A172 (cell line): ENCODE results near the gene TCP10L. TPM values are rescaled to one million over a fixed set of nuclear protein-coding genes. Genes with fewer than 3 reads are reported as not detected.
"Not testable (repeated sequence)": the region's sequence is repeated elsewhere in the genome, so short reads cannot be mapped to it uniquely, and the experiment has no call there.

Experiments
- DNase-seq: peaks from one replicate; pipeline ENCODE4 v3.0.0-alpha.2; 2015; ENCODE audit warnings: low spot score
- total RNA-seq: library from RNA; depleted of rRNA; stranded (reverse); fragments of >200 nt; shearing (Covaris generic); gene quantifications from 2 replicates; pipeline ENCODE4 v1.2.3, GENCODE V29; 2014

TCP10L gene
- total RNA-seq, 1 experiment from 2014 or later: not detected

- no peak for DNase-seq
These were observed 30.3 kb downstream of the TCP10L start for GRCh38 chr21:32554832-32555638.

GRCh38 chr21:32549886-32550285 is 35.4 kb downstream of the TCP10L start:
- no peak for DNase-seq

- DNase-seq: no peak
These were observed 35.9 kb downstream of the TCP10L start for GRCh38 chr21:32549440-32549839.

GRCh38 chr21:32548978-32549377 is 36.3 kb downstream of the TCP10L start:
- no peak for DNase-seq

GRCh38 chr21:32547018-32547417 is 38.3 kb downstream of the TCP10L start:
- DNase-seq: no peak

- DNase-seq: no peak
These were observed 39.3 kb downstream of the TCP10L start for GRCh38 chr21:32545948-32546441.

DNA sequence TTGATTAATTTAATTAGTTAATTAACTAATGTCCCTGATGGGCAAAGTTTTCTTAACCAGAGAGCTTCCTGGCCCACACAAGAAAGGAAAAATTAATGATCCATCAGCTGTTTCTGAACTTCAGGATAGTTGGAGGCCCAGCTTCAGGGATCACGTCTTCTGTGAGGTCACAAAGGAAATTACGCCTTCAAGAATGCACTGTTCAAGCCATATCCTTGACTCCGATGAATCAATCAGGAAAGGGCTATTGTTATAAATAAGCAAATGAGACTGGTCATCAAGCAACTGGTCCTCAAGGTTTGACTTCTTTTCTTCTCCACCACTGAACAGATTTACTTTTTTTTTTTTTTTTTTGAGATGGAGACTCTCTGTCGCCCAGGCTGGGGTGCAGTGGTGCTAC is 40.6 kb downstream of the TCP10L start:
- DNase-seq: no peak

DNA sequence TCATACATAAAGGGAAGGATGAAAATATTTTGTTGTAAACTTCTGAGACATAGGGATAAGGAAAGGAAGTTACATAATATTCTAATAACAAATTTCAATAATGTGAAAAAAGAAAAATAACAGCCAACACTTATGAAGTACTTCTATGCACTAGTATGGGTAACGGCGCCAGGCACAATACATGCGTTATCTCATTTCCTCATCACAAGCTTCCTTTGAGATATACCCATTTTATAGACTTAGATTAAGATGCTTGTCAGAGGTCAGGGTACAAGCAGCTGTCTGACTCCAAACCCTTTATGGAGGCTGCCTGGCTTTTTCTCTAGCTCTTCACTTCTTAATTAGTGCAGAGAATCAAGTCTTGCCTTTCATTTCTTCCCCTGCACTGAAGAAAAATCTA is 41.3 kb downstream of the TCP10L start:
- DNase-seq: no peak

DNA sequence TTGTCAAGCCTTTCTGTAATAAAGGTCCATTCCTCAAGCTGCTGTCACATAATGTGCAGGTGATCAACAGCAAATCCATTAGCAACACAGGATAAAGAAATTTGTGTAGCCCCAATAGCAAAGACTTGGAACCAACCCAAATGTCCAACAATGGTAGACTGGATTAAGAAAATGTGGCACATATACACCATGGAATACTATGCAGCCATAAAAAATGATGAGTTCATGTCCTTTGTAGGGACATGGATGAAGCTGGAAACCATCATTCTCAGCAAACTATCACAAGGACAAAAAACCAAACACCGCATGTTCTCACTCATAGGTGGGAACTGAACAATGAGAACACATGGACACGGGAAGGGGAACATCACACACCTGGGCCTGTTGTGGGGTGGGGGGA is 42.3 kb downstream of the TCP10L start:
- DNase-seq: not testable (repeated sequence)

DNA sequence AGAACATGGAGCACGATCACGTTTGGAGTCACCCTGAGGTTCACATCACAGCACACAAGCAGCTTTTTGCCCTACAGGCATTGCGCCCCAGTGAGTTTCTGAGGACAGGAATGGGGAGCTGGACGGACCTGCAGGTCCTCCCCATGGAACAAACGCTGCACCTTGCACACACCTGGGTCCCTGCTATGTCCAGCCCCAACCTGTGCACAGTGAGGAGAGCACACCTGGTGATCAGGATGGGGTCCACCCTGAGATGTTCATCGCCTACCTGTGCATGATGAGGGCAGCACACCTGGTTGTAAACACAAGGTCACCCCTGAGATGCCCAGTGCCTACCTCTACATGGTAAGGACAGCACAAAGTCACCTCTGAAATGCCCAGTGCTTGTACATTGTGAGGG is 45.9 kb downstream of the TCP10L start:
- DNase-seq: no peak

GRCh38 chr21:32538147-32538792 is 47.1 kb downstream of the TCP10L start:
- DNase-seq: no peak

DNA sequence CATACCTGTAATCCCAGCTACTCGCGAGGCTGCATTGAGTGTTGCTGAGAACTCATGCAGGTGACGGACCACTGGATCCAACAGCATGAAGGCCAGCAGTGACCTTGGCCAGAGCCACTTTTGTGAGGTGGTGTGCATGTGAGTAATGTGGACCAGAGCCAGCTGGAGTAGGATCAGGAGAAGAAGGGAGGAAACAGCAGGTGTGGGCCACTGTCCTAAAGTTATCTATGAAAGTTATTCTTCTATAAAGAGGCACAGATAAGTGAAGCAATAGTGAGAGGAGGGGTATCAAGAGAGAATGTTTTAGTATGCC is 47.8 kb downstream of the TCP10L start:
- DNase-seq: no peak

DNA sequence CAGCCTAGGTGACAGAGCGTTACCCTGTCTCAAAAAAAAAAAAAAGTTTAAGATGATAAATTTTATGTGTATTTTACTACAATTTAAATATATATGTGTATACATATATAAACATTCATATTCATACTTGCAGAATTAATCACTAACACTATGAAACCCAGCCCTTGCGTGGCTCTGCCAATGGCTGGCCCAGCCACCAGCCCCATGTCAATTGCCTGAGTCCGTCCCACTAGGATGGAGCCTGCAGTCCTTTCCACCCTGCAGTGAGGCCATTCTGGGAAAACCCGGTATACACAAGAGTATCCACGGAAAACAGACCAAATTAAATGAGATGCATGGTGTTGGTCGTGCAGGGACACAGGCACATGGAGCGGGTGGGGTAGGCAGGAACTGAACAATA is 49.7 kb downstream of the TCP10L start:
- no peak for DNase-seq

DNA sequence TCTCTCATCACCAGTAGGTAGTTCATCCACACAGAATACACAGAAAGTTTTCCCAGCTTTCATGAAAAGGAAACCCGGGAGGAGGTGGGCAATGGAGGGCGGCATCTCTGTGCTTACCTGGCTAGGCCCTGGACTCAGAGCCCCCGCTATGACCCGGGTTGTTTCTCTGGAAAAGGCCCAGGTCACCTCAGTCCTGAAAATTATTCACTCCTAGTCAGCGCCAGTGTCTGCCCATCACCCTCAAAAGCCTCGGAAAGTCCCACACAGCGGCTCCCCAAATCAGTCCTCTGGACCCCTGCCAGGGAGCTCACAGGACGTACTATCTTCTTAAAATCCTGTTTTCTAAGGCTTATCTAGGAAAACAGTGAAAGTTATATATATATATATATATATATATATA is 51.2 kb downstream of the TCP10L start:
- DNase-seq: no peak

GRCh38 chr21:32533611-32534010 is 51.7 kb downstream of the TCP10L start:
- no peak for DNase-seq

- no peak for DNase-seq
These were observed 52.3 kb downstream of the TCP10L start for GRCh38 chr21:32533053-32533452.

DNA sequence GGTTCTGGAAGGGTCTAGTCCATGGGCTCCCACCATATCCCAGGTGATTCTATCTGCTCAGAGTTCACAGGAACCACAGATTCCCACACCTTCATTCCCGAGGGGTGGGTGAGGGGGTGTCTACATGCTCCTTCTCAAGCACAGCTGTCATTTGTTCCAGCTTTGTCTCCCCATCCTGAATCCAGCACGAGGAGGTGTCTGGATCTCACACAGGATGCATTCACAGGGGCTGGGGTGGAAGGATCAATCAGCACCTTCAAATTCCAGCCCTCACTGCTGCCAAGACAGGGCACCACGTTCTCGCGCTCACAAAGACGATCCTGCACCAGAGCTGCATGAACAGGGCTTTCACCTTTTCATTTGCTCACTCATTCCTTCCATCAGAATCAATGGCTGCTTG is 52.7 kb downstream of the TCP10L start:
- no peak for DNase-seq

- not testable (repeated sequence) for DNase-seq
These were observed 53.8 kb downstream of the TCP10L start for GRCh38 chr21:32531561-32531960.

GRCh38 chr21:32530809-32531208 is 54.5 kb downstream of the TCP10L start:
- not testable (repeated sequence) for DNase-seq

- no peak for DNase-seq
These were observed 55.6 kb downstream of the TCP10L start for GRCh38 chr21:32529679-32530078.

DNA sequence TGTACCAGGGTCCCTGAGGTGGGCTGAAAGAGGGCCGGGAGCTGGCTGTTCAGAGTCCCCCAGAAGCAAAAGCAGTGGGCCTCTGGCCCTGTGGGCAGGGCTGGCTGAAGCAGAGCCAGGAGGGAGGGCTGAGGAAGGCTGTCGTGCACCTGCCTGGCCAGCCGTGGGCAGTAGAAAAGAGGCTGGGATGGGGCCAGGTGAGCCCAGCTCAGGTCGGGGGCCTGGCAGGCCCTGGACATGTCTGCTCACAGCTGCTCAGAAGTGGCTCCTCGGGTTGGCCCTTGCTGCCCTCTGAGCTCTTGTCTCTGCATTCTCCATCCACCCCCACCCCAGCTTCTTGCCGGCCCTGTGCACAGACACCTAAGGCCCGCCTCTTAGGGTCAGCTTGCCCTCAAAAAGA is 60.0 kb downstream of the TCP10L start:
- DNase-seq: no peak

- DNase-seq: peak; percentile 93
These were observed 61.2 kb downstream of the TCP10L start for GRCh38 chr21:32523988-32524719.
